Activated CD4-positive, alpha-beta T cell treated with anti-CD3 and anti-CD28 coated beads, Interleukin-2, amount 50 U/mL, for 1 hour (primary cell): Measurements from ENCODE around the gene MECP2.
A peak's percentile ranks its signal among the peaks of the same experiment; 100 is the strongest.

Source experiments
- DNase-seq: peaks from one replicate; pipeline ENCODE4 v3.0.0-alpha.2; 2020

Gene MECP2

GRCh38 chrX:154030715-154031305, 66.7 kb downstream of the MECP2 start:
- no peak for DNase-seq

GRCh38 chrX:154030266-154030665, 67.3 kb downstream of the MECP2 start:
- DNase-seq, result no peak

DNA sequence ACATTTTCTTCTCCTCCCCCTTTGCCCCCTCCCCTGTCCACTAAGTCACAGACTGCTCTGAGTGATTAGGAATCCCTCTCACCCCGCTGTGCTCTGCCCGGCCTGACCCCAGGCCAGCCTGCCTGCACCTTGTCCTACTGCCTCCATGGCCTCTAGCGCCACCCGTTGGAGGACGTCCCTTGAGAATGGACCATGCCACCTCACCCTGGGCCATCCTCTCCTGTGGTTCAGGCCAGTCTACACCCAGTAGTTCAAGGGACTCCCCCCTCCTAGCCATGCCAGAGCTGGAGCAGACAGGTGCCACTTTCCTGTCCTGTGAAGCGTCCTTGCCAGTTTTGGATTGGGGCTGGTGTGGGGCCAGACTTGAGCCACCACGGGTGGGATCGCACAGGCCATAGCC, 68.1 kb downstream of the MECP2 start:
- no peak for DNase-seq

GRCh38 chrX:154028502-154029184, 68.9 kb downstream of the MECP2 start:
- no peak for DNase-seq

- no peak for DNase-seq
Measured at GRCh38 chrX:154027986-154028385, 69.5 kb downstream of the MECP2 start.

- DNase-seq, result no peak
Measured at GRCh38 chrX:154027022-154027402, 70.5 kb downstream of the MECP2 start.

- DNase-seq, result no peak
Measured at GRCh38 chrX:154026136-154027021, 71.1 kb downstream of the MECP2 start.

DNA sequence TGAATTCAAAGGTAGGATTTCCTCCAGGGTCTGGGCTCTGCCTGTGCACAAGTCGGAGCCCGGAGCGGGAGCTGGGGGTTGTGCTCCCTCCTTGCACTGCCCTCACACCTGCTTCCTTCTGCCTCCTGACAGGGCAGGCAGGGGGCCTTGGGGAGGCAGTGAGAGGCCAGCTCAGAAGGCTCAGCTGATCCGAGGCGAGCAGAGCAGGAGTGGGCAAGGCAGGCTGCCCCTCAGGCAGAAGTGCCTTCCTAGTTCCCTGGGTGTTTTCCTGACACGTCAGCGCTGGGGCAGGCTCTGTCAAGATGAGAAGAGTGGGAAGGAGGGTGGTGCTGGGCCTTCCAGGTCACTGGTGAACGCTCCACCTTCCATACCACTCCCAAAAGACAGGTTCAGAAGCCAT, 72.3 kb downstream of the MECP2 start:
- no peak for DNase-seq

DNA sequence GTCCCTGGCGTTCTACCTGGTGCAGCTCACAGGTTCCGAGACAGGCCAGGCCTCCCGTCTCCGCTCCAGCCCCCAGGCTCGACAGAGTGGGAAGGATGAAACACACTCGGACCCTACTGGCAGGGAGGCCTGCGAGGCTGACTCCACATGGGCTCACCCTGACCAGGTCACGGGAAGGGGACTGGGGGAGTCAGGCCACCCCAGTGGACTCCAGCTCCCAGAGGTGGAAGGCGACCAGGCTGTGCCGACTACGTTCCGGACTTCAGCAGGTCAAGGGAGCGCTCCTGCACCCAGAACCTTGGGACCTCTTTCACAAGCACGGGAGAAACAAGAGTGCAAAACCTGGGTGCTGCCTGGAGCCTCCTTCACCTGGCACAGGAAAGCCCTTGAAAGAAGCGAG, 73.2 kb downstream of the MECP2 start:
- DNase-seq, result no peak

GRCh38 chrX:154023276-154024000, 74.1 kb downstream of the MECP2 start:
- no peak for DNase-seq

DNA sequence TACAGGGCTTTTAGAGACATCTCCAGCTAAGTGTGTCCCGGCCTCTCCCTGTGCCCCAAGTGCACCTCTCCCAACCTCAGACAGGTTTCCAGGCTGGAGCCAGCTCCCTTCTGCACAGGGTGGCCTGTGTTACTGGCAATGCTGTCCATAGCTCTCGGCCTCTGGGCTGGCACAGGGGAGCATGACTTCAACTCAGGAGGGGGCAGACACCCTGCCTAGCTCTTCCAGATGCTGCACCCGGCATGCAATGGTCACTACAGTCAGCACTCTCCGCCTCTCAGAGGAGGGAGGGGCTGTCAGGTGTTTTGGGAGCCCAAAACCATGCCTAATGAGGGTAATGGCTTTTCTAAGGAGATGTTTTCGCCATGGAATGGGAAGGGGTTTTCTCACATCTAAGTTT, 75.4 kb downstream of the MECP2 start:
- DNase-seq, result no peak

DNA sequence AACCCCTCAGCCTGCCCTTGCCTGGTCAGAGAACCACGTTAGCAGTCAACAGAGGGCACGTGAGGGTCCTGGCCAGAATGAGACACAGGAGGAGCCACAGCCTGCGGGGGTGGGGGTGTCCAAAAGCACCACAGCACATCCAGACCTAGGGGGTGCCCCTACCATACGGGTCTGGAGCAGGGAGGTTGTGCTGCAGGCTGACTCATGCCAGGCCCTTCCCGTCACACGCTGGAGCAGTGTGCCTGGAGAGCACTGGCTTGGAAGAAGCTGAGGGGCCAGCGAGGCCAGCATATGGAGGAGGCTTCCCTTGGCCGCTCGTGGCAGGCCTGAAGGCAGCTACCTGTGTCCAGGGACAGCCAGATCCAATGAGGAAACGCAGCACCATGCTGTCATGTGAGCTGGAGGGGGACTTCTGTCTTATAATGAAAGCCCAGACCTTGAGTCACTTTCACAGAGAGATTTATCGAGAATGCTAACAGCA, 76.3 kb downstream of the MECP2 start:
- DNase-seq, result no peak

GRCh38 chrX:154020536-154021115, 76.9 kb downstream of the MECP2 start:
- no peak for DNase-seq

DNA sequence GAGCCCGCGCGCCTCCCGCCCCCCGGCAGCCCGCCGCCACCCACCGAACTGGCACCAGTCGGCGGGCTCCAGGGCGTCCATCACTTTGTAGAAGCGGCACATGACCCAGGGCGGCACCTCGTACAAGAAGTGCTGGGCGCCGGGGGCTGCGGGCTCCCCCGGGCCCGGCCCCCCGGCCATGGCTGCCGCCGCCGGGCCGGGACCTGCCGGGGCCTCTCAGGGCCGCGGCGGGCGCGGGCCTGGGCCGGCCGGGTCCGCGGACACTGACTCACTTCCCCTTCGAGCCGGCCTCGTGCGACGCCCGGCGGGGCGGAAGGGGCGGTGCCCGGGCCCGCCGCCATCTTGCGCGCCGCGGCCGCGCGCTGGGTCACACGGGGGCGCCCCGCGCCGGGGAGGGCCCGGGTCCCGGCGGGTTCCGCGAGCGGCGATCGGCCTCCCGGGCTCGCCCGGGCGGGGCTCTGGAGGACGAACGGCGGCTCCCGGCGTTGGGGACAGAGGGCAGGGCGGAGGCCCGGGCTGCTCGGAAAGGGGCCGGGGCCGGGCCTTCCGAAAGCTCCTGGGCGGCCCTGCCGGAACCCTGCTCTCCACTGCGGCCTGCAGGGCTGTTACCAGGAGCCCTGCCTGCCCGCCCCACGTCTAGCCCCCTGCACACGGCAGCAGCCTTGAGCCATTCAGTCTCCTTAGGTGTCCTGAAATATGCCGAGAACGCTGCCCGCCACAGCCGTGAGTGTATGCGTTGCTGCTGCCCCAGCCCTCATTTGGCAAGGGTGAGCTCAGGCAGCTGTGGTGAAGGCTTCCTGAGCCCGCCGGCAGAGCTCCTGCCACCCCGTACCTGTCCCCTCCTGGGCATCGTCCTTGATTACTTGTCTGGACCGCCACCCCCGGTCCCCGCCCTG, 77.6 kb downstream of the MECP2 start, which contains the start of gene IRAK1:
TSS of gene IRAK1 (minus strand) at position 270 of the 896 bp plus-strand sequence. CDS start at position 180, 90 bp downstream.
- peak; percentile 37 for DNase-seq

- no peak for DNase-seq
Measured at GRCh38 chrX:154019061-154019621, 78.4 kb downstream of the MECP2 start.

- DNase-seq, result no peak
Measured at GRCh38 chrX:154018518-154019060, 78.9 kb downstream of the MECP2 start.

DNA sequence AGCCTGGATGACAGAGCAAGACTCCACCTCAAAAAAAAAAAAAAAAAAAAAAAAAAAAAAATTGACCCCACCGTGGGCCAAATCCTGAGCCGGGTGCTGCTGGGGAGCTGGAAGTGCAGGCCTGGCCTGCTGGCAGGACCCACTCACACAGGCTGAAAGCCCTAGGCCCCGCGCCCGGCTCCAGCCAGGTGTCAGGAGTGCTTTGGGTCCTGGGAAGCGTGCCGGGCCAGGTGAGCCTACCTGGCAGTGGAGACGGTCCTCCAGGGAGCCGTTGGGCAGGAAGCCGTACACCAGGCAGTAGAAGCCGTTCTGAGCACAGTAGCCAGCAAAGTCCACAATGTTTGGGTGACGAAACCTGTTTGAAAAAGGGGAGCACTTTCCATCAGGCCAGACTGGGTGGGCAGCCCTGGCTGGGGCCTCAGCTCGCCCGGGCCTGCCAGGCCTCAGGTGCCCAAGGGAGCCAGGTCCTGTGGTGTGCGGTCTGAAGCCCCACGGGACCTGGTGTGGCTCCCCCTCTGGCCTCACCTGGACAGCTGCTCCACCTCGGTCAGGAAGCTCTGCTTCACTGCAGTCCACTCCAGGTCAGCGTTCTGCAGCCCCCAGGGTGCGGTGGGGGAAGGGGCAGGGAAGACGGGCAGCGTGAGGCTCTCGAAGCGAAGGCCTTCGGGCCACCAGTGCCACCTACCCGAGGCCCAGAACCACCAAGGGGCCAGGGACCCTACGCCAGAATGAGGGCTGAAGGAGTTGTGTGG, 79.6 kb downstream of the MECP2 start:
- no peak for DNase-seq

DNA sequence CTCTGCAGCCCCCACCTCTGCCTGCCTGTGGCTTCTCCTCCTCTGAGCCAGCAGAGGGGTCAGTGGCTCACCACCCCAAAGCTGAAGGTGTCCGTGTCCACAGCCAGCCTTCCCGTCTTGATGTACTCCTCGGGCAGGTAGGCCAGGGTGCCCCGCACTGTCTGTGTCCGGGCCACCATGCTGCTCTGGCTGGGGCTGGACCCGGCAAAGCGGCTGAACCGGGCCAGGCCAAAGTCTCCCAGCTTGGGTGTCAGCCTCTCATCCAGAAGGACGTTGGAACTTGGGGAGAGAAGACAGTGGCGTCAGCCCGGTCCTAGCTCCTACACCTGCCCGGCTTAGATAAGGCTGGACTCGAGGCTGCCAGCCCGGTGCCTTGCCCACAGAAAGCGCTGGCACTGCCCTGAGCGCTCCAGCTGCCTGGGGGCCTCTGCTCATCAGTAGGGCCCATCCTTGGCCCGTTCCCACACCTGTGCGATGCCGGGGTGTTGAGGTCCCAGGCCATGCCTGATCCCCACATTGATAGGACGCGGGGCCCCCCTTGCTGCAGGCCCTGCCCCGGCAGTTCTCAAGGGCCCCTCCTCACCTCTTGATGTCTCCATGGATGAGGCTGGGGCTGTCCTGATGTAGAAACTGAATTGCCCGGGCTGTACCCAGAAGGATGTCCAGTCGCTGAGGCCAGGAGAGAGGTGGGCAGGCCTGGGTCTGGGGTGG, 81.0 kb downstream of the MECP2 start:
- no peak for DNase-seq

DNA sequence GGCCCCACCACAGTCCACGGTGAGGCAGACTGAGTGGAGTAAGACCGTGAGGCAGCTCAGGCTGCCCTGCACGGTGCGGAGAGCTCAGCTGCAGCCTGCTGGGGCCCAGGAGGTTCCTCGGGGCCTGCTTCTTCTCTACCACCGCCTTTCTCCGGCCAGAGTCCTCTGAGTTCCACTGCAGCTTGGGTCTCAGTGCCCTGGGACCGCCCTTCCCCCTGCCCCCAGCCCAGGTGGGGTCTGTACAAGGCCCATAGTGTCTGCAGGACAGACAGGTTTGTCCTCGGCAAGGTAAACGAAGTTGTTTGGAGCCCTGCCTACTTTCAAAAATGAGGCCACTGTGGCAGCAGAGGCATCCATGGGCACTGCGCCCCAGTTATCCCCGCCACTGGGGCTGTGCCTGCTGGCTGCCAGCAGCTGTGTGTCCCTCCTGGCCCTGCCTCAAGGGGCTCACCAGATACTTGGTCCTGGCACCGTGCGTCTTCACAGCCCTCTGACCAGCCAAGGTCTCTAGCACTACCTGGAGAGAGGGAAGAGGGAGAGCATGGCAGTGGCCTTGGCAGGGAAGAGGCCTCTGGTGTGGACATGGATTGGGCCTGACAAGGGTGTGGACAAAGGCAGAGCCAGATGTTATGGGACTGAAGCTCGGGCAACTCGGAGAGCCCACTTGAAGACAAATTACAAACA, 81.8 kb downstream of the MECP2 start:
- no peak for DNase-seq
